Activated CD8-positive, alpha-beta memory T cell treated with anti-CD3 and anti-CD28 coated beads for 24 hours (primary cell): ENCODE data around the gene CRACR2B.

Source experiments
- DNase-seq: peaks from one replicate; pipeline ENCODE4 v3.0.0-alpha.2; 2020

Gene CRACR2B

DNA sequence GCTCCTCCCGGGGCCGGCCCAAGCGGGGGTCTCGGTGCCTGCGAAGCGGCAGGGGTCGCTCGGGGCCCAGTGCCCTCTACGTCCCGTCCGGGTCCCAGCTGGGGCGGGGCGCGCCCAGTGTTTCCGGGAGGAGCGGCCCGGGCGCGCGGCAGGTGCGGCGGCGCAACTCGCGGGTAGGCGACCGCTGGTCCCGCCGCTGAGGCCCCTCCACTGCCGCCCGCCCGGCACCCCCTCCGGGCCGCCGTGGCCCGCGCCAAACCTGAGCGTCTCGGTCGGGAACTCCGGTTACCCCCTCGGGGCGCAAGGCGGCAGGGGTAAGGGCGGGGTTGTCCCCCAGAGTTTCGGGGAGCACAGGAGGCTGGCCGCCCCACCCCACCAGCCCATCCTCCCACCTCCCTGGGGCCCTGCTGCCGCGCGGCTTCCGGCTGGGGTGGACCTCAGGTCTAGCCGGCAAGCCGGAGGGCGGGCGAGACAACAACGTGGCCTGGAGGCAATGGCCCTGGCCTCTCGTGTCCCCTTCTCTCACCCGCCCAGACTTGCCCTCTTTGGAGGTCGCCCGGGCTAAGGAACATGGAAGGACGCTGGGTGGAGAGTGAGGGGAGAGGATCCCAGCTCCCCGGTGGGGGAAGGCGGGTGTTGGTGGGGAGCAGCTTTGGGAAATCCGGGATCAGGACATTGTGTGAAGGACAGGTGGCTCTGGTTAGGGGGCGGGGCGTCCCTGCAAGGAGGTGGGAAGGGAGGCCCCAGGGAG is 398 bp upstream of the CRACR2B start:
- peak; percentile 70 for DNase-seq

DNA sequence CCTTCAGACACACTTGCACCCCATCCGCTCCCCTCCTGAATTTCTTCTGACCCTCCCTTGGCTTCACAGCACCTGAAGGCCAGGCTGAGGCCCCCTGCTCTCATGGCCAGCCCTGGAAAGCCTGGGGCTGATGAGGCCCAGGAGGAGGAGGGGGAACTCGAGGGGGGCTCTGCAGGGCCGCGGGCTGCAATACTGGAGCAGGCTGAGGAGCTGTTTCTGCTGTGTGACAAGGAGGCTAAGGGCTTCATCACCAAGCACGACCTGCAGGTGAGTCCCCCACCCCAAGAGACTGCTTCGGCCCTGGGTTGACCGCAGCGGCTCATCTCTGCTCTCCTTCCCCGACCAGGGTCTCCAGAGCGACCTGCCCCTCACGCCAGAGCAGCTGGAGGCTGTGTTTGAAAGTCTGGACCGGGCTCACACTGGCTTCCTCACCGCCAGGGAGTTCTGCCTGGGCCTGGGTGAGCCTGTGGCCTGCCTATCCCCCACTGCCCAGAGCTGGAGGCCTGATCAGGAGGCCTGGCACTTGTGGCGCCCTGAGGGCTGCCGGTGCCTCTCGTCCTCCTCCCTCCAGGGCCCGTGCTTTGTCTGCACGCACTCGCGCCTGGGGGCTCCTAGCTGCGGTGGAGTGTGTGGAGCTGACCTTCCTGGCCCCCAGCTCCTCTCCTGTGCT is 922 bp downstream of the CRACR2B start:
- DNase-seq = no peak

DNA sequence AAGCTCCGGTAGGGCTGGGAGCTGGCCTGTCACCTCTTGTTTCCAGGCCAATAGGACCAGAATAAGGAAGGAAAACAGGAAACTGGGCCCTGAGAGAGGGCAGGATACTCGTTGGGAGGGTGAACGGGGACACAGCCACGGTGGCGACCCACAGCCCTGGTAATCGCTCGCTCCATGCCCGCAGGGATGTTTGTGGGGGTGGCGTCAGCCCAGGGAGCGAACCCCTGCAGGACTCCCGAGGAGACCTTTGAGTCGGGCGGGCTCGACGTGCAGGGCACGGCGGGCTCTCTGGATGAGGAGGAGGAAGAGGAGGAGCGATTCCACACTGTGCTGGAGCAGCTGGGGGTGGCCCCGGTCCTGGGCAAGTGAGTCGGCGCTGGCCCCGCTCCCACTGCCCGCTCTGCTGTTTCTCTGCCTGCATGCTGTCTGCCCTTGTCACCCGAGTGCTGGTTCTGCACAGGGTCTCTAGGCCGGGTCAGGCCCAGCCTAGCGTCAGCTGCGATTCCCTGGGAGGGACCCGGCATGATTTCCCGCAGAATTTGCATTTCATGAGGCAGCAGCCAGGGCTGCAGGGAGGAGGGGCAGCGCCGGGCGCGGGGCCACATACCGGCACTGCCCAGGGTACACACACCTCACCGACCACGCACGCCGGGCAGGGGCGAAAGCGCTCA is 1.6 kb downstream of the CRACR2B start:
- DNase-seq = peak; percentile 60

GRCh38 chr11:829847-830294 is 2.2 kb downstream of the CRACR2B start:
- peak; percentile 61 for DNase-seq

GRCh38 chr11:830295-831117 is 2.8 kb downstream of the CRACR2B start:
- DNase-seq = peak; percentile 84

DNA sequence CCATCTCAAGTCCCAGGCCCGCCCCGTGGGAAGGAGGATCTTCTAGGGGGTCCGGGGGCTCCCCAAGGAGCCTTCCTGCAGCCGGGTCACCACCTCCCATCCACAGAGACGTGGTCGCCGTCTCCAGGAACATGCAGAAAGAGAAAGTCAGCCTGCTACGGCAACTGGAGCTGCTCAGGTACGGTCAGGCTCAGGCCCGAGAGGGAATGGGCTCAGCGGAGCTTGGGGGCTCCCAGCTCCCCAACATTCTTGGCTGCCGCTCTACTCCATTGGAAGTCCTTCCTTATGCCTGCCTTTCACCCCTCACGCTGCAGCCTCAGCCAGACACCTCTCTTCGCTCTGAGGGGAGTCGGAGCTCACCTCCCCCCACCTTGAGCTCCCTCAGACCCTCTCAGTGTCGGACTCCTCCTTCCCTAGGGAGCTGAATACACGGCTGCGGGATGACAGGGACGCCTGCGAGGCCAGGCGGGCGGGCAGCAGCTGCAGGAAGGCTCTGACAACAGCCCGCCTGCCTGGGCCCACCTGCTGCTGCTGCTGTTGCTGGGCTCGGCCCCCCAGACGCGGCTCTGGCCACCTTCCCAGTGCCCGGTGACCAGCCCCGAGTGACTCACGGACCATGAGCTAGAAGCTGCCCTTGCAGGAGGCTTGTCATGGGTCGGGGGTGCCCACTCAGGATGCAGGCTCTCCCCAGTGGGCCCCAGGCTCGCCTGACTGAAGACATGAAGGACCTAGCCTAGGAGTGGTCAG is 3.6 kb downstream of the CRACR2B start:
- DNase-seq = peak; percentile 61

GRCh38 chr11:831961-832528 is 4.3 kb downstream of the CRACR2B start:
- DNase-seq = peak; percentile 61

- peak; percentile 79 for DNase-seq
These were observed 4.9 kb downstream of the CRACR2B start, which contains the start of gene CD151 for GRCh38 chr11:832529-833113. TSS of gene CD151 (plus strand) at chr11:832952. CDS start at chr11:836070, 3,118 bp downstream.

- peak; percentile 74 for DNase-seq
These were observed 5.5 kb downstream of the CRACR2B start for GRCh38 chr11:833114-833791.

DNA sequence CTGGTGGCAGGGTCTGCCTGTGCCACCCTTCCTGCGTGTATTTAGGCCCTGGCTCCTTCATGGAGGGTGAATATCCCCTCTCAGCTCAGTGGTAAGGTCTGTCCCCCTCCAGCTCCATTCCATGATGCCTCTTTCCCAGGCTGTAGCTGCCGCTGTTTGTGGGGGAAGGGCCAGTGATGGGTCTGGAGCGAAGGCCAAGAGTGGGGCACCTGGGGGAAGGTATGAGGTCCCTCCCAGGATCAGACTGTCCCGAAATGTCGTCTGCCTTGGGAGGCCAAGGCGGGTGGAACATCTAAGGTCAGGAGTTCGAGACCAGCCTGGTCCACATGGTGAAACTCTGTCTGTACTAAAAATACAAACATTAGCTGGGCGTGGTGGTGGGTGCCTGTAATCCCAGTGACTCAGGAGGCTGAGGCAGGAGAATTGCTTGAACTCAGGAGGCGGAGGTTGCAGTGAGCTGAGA is 6.2 kb downstream of the CRACR2B start:
- no peak for DNase-seq

DNA sequence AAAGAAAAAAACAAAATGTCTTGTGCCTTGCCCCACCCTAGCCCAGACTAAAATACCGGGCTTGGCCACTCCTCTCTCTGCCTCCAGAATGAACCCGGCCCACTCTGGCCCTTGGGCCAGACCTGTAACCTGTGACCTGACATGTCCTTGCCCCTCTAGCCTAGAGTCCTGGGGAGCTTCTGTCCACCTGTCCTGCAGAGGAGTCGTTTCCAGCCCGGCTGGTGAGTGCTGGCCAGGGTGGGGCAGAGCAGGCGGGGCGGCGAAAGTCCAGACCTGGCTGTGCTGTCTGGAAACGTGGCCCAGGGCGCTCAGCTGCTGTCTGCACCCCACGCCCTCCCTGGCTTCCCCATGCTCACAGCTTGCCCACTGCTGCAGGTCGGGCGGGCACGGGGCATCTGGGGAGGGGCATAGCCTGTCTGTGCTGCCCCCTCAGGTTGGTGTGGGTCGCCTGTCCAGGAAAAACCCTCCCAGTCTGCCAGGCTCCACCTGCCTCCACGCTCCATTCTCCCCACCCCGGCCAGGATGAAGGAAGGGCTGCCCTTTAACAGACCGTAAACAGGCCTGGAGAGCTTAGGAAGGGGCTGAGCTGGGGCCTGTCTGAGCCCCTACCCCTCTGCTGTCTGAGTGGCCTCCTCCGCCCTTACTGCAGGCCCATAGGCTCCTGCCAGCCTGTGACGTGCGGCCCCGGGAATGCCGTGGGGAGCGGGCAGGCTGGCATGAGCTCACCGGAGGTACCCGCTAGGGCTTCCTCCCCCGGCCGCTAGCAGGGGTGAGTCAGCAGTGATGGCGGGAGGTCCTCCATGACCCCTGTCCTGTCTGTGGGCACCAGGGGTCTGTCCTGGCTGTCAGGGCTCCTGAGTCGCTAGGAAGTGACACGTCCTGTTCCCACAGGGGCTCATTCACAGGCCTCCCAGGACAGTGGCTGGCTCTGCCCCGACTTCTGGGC is 6.9 kb downstream of the CRACR2B start:
- peak; percentile 64 for DNase-seq

- no peak for DNase-seq
These were observed 8.6 kb downstream of the CRACR2B start for GRCh38 chr11:836274-836673.

- no peak for DNase-seq
These were observed 9.0 kb downstream of the CRACR2B start for GRCh38 chr11:836700-837099.

- DNase-seq = peak; percentile 62
These were observed 9.7 kb downstream of the CRACR2B start for GRCh38 chr11:837189-837989.

DNA sequence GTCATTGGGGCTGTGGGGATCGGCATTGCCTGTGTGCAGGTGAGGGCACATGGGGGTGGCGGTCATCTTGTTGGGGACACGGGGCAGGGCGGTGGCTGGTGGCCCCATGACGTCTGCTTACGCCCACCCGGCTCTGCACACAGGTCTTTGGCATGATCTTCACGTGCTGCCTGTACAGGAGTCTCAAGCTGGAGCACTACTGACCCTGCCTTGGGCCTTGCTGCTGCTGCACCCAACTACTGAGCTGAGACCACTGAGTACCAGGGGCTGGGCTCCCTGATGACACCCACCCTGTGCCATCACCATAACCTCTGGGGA is 10.2 kb downstream of the CRACR2B start:
- DNase-seq = no peak

DNA sequence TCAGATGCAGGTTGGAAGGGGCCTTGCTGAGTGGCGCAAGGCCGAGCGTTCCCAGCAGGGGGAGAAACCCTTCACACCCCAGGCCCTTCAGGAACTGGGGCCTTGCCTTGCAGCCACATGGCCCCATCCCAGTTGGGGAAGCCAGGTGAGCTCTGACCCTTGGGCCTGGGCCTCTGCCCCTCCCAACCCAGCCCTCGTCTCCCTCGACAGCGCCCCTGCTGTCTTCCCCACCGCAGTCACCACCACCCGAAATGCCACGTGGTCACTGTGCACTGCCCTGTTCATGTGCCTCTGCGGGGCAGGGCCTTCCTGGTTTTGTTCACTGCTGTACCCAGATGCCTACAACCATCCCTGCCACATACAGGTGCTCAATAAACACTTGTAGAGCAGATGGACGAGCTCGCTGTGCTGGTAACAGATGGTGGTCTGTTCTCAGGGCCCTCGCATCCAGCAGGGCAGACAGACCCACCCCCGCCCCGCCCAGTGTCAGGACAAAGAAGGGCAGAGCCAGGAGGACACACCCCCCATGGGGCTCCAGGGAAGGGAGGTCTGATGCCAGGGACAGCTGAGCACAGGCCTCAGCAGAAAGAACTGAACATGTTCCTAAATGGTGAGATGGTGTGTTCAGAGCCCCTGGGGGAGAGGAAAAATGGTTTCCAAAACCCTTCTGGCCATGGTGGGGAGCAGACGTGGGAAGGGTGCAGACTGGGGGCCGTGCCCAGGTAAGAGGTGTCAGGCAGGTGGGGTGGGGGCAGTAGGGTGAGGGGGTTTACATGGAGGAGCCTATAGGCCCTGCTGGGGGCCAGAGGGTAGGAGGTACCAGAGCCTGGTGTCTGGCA is 10.9 kb downstream of the CRACR2B start:
- DNase-seq = no peak

GRCh38 chr11:839280-839623 is 11.5 kb downstream of the CRACR2B start:
- DNase-seq = no peak
